ENCODE results near the gene PPP2R2B. TPM values are rescaled to one million over a fixed set of nuclear protein-coding genes. Genes with fewer than 3 reads are reported as not detected.

Gene PPP2R2B
- polyA plus RNA-seq, 2 of the 4 experiments (the other 2 are of a cell fraction) = not detected

DNA sequence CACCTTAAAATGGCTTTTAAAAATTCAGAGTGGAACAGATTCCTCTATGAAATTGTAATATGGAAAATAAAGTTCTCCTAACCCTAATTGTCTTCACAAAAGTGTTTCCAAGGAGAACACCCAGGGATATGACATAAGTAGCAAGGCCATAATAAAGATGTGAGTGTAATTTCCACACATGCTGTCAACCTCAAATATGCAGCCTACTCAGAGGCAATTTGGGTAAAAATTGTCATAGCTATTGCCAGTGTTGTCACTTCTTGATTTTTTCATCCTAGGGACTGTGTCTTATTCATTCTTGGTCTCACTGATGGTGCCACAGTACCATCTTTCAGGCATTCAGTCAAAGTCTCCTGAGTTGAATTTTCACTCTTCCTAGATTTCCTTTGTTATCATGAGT lies 100.3 kb downstream of the PPP2R2B start (continued):
- TF ChIP-seq MYC (IDR thresholded peaks at IDR 0.05; ENCODE audit: borderline replicate concordance, low read length) (no peak), MAFK (IDR thresholded peaks at IDR 0.05; ENCODE audit: partially characterized antibody) (no peak), ZSCAN20 (CRISPR knock-in tag; IDR thresholded peaks at IDR 0.05) (no peak), MAZ (IDR thresholded peaks at IDR 0.05; ENCODE audit: borderline replicate concordance, low read depth, low read length) (no peak), ZC3H11A (IDR thresholded peaks at IDR 0.05) (no peak), CEBPB (IDR thresholded peaks at IDR 0.05) (no peak)
- TF ChIP-seq, protein P1, sequence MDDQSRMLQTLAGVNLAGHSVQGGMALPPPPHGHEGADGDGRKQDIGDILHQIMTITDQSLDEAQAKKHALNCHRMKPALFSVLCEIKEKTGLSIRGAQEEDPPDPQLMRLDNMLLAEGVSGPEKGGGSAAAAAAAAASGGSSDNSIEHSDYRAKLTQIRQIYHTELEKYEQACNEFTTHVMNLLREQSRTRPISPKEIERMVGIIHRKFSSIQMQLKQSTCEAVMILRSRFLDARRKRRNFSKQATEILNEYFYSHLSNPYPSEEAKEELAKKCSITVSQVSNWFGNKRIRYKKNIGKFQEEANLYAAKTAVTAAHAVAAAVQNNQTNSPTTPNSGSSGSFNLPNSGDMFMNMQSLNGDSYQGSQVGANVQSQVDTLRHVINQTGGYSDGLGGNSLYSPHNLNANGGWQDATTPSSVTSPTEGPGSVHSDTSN (IDR thresholded peaks at IDR 0.05) = no peak
- TF ChIP-seq, protein P2, sequence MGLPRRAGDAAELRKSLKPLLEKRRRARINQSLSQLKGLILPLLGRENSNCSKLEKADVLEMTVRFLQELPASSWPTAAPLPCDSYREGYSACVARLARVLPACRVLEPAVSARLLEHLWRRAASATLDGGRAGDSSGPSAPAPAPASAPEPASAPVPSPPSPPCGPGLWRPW (IDR thresholded peaks at IDR 0.05) = no peak

DNA sequence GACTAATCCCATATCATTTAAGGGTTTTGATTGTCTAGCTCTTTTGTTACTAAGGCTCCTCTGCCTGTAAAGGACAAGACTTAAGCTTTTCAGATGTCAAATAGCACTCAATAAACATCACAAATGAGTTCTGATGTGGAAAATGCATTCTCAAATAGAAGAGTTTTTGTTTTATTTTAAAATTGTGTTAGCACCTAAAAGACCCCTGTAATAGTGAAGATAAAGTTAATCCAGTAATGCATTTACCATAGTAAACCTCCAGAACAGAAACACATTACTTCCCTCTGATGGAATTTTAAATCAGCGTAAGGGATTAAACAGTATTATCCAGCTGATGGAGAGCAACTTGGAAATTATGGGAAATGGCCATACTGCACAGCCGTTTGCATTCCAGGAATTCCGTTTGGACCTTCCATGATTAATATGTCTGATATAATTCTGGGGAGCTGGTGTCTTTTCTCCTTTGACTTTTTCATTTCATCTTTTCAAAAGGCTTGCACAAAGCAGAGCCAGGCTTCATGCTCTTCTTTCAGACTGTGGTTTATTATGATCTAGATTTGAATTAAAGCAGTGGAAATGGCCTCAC lies 105.6 kb downstream of the PPP2R2B start:
- H3K4me2 ChIP-seq = no peak overlapping the region
- H3K4me3 ChIP-seq = no peak overlapping the region
- H3K4me1 ChIP-seq = no peaks in the 10 kb centered on the region
- WGBS (ENCODE audit: missing lambda C conversion rate) = 10% methylated on average over 3 of the region's 3 CpGs
- TF ChIP-seq MAFK (IDR thresholded peaks at IDR 0.05; ENCODE audit: partially characterized antibody) (no peak), CHD2 (IDR thresholded peaks at IDR 0.05; ENCODE audit: low read length, partially characterized antibody) (no peak), NPAS2 (CRISPR knock-in tag; IDR thresholded peaks at IDR 0.05; ENCODE audit: borderline replicate concordance) (no peak), JUN (IDR thresholded peaks at IDR 0.05) (no peak), EHMT2 (IDR thresholded peaks at IDR 0.05; ENCODE audit: low read depth) (no peak), NFE2L2 (conservative IDR thresholded peaks at IDR 0.05; ENCODE audit: low read length) (no peak), HEYL (CRISPR knock-in tag; IDR thresholded peaks at IDR 0.05) (no peak), ZFP36 (IDR thresholded peaks at IDR 0.05; ENCODE audit: borderline replicate concordance, partially characterized antibody) (no peak), RFX5 (IDR thresholded peaks at IDR 0.05) (no peak), RNF2 (IDR thresholded peaks at IDR 0.05; ENCODE audit: borderline replicate concordance, low read depth) (no peak)
- TF ChIP-seq, protein P3, sequence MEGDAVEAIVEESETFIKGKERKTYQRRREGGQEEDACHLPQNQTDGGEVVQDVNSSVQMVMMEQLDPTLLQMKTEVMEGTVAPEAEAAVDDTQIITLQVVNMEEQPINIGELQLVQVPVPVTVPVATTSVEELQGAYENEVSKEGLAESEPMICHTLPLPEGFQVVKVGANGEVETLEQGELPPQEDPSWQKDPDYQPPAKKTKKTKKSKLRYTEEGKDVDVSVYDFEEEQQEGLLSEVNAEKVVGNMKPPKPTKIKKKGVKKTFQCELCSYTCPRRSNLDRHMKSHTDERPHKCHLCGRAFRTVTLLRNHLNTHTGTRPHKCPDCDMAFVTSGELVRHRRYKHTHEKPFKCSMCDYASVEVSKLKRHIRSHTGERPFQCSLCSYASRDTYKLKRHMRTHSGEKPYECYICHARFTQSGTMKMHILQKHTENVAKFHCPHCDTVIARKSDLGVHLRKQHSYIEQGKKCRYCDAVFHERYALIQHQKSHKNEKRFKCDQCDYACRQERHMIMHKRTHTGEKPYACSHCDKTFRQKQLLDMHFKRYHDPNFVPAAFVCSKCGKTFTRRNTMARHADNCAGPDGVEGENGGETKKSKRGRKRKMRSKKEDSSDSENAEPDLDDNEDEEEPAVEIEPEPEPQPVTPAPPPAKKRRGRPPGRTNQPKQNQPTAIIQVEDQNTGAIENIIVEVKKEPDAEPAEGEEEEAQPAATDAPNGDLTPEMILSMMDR (IDR thresholded peaks at IDR 0.05) = no peak
- H3K9me3 ChIP-seq = no peaks in the 10 kb centered on the region
- FAIRE-seq = no peak
- ChIA-PET CTCF (no interaction called here), POLR2A (no interaction called here)
- no peak overlapping the region for H3K27ac ChIP-seq
- no peak for DNase-seq (ENCODE audit: low read depth in 1 of 2, low spot score in 1 of 2)
- ATAC-seq = no peak

DNA sequence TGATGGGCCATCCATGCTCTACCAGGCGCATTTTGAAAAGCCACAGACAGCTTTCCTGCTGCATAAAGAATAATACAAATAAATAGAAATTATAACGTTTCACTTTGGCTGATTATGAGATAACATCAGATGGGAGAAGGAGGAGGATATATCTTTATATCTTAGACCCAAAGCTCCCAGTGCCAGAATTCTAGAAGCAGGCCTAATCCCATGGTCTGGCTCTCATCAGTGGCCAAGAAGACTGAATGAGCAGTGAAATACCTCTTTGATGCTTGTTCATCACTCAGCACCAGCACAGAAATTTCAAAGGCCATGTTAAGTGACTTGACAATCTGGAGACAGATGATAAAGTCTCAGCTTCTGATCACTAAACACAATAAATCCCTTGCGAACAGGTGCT lies 107.6 kb downstream of the PPP2R2B start:
- FAIRE-seq (no peak), DNase-seq (ENCODE audit: low read depth in 1 of 2, low spot score in 1 of 2) (no peak), ATAC-seq (no peak)
- CTCF ChIA-PET = no interaction called here
- Histone ChIP-seq H3K4me2 (no peak overlapping the region), H3K9me3 (no peaks in the 10 kb centered on the region), H3K4me1 (no peaks in the 10 kb centered on the region), H3K4me3 (no peak overlapping the region), H3K27ac (no peak overlapping the region)
- TF ChIP-seq, protein P2 (IDR thresholded peaks at IDR 0.05) = no peak
- TF ChIP-seq RNF2 (IDR thresholded peaks at IDR 0.05; ENCODE audit: borderline replicate concordance, low read depth) (no peak), CBX8 (IDR thresholded peaks at IDR 0.05) (no peak), PHF8 (IDR thresholded peaks at IDR 0.05; ENCODE audit: borderline replicate concordance, low read depth) (no peak), HOXB13 (CRISPR knock-in tag; IDR thresholded peaks at IDR 0.05; ENCODE audit: low read depth) (no peak), JUNB (IDR thresholded peaks at IDR 0.05) (no peak), MAFK (IDR thresholded peaks at IDR 0.05; ENCODE audit: partially characterized antibody) (no peak), RARB (CRISPR knock-in tag; IDR thresholded peaks at IDR 0.05) (no peak), ZC3H11A (IDR thresholded peaks at IDR 0.05) (no peak), EP300 (IDR thresholded peaks at IDR 0.05) (no peak)
- TF ChIP-seq, protein P4, sequence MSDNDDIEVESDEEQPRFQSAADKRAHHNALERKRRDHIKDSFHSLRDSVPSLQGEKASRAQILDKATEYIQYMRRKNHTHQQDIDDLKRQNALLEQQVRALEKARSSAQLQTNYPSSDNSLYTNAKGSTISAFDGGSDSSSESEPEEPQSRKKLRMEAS (IDR thresholded peaks at IDR 0.05) = no peak
- TF ChIP-seq, protein P5, sequence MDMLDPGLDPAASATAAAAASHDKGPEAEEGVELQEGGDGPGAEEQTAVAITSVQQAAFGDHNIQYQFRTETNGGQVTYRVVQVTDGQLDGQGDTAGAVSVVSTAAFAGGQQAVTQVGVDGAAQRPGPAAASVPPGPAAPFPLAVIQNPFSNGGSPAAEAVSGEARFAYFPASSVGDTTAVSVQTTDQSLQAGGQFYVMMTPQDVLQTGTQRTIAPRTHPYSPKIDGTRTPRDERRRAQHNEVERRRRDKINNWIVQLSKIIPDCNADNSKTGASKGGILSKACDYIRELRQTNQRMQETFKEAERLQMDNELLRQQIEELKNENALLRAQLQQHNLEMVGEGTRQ (IDR thresholded peaks at IDR 0.05) = no peak
- TF ChIP-seq, protein P6, sequence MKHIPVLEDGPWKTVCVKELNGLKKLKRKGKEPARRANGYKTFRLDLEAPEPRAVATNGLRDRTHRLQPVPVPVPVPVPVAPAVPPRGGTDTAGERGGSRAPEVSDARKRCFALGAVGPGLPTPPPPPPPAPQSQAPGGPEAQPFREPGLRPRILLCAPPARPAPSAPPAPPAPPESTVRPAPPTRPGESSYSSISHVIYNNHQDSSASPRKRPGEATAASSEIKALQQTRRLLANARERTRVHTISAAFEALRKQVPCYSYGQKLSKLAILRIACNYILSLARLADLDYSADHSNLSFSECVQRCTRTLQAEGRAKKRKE (CRISPR knock-in tag; IDR thresholded peaks at IDR 0.05; ENCODE audit: low read depth) = no peak
- TF ChIP-seq, protein P7, sequence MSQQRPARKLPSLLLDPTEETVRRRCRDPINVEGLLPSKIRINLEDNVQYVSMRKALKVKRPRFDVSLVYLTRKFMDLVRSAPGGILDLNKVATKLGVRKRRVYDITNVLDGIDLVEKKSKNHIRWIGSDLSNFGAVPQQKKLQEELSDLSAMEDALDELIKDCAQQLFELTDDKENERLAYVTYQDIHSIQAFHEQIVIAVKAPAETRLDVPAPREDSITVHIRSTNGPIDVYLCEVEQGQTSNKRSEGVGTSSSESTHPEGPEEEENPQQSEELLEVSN (IDR thresholded peaks at IDR 0.05; ENCODE audit: borderline replicate concordance, low read depth) = no peak
- 11% methylated on average over 3 of the region's 3 CpGs for WGBS (ENCODE audit: missing lambda C conversion rate)
- POLR2A ChIA-PET = no interaction called here
